Peyer's patch (tissue), 4 donors: ENCODE data around the gene LTBP3. TPM values are rescaled to one million over a fixed set of nuclear protein-coding genes. Genes with fewer than 3 reads are reported as not detected.
A peak's percentile ranks its signal among the peaks of the same experiment; 100 is the strongest.

Experiments used
- DNase-seq, 3 donors: peaks; one replicate each; pipeline ENCODE4 v3.0.0-alpha.2; 2017 to 2019
- H3K27ac ChIP-seq, 4 donors: fragments of 200-600 bp; sonication (generic); one replicate each; pipeline ENCODE4 v1.5.1; 2016 to 2019
- H3K27me3 ChIP-seq, 2 donors: fragments of 200-600 bp; sonication (generic); one replicate each; pipeline ENCODE4 v1.5.1; 2019
- H3K36me3 ChIP-seq, 3 donors: fragments of 200-600 bp; sonication (generic); one replicate each; pipeline ENCODE4 v1.5.1; 2016 to 2019
- H3K4me1 ChIP-seq, 4 donors: fragments of 200-600 bp; sonication (generic); one replicate each; pipeline ENCODE4 v1.5.1; 2016 to 2019
- H3K4me3 ChIP-seq, 4 donors: fragments of 200-600 bp; sonication (generic); 1 replicate in 3 of 4; 2 replicates in 1 of 4; pipeline ENCODE4 v1.5.1; 2016 to 2019; ENCODE audit warnings: mild to moderate bottlenecking in 1 of 4
- H3K9me3 ChIP-seq, 4 donors: fragments of 200-600 bp; sonication (generic); one replicate each; pipeline ENCODE4 v1.5.1; 2016 to 2019; ENCODE audit warnings: mild to moderate bottlenecking in 1 of 4
- POLR2A ChIP-seq, 2 donors: fragments of 450-650 bp; IDR thresholded peaks; one replicate each; pipeline ENCODE4 v1.5.1; 2017; ENCODE audit warnings: antibody characterized with exemption in 2 of 2, mild to moderate bottlenecking in 2 of 2, moderate library complexity in 2 of 2
- total RNA-seq, 4 donors: library from RNA; depleted of rRNA; stranded (reverse); fragments of >200 nt; gene quantifications; one replicate each; pipeline ENCODE4 v1.1.0, GENCODE V29; 2016
- TF ChIP-seq, protein P1 (sequence below), 6 experiments: fragments of 450-650 bp in 4 of 6; fragments of 200-600 bp in 2 of 6; sonication (generic) in 1 of 6; IDR thresholded peaks; one replicate each; pipeline ENCODE4 v1.5.1; 2017 to 2019; ENCODE audit warnings: antibody characterized with exemption in 6 of 6, mild to moderate bottlenecking in 3 of 6, moderate library complexity in 1 of 6

The LTBP3 gene
- total RNA-seq, 4 donors from 2014 or later = 42.0 to 150 (median 88.3) TPM

DNA sequence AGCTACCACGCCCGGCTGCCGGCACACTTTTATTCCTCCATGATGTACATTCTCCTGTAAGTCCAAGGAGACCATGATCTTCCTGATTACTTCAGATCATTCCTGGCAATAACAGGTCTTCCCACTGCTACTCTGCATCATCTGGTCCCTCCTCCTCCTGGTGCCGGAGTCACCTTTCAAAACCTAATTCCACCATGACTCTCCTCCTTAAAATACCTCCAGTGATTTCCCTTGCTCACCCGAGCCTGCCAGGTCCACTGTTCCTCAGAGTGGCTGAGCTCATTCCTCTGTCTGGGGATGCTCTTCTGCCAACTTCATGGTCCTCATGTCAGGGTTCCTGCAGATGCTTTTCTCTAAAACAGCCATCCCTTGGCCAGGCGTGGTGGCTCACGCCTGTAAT lies 3.9 kb upstream of the LTBP3 start:
- H3K27me3 ChIP-seq = no peaks in the 10 kb centered on the region
- no peak overlapping the region for H3K4me3 ChIP-seq
- H3K4me1 ChIP-seq = peaks cover 5 to 48% (median 10%) of the 10 kb centered on the region in 4 donors
- no peaks in the 10 kb centered on the region for H3K36me3 ChIP-seq
- no peaks in the 10 kb centered on the region for H3K9me3 ChIP-seq
- TF ChIP-seq, protein P1, sequence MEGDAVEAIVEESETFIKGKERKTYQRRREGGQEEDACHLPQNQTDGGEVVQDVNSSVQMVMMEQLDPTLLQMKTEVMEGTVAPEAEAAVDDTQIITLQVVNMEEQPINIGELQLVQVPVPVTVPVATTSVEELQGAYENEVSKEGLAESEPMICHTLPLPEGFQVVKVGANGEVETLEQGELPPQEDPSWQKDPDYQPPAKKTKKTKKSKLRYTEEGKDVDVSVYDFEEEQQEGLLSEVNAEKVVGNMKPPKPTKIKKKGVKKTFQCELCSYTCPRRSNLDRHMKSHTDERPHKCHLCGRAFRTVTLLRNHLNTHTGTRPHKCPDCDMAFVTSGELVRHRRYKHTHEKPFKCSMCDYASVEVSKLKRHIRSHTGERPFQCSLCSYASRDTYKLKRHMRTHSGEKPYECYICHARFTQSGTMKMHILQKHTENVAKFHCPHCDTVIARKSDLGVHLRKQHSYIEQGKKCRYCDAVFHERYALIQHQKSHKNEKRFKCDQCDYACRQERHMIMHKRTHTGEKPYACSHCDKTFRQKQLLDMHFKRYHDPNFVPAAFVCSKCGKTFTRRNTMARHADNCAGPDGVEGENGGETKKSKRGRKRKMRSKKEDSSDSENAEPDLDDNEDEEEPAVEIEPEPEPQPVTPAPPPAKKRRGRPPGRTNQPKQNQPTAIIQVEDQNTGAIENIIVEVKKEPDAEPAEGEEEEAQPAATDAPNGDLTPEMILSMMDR (IDR thresholded peaks at IDR 0.05) = no peak
- TF ChIP-seq POLR2A (IDR thresholded peaks at IDR 0.05) = no peak
- H3K27ac ChIP-seq = no peak overlapping the region
- DNase-seq = no peak

DNA sequence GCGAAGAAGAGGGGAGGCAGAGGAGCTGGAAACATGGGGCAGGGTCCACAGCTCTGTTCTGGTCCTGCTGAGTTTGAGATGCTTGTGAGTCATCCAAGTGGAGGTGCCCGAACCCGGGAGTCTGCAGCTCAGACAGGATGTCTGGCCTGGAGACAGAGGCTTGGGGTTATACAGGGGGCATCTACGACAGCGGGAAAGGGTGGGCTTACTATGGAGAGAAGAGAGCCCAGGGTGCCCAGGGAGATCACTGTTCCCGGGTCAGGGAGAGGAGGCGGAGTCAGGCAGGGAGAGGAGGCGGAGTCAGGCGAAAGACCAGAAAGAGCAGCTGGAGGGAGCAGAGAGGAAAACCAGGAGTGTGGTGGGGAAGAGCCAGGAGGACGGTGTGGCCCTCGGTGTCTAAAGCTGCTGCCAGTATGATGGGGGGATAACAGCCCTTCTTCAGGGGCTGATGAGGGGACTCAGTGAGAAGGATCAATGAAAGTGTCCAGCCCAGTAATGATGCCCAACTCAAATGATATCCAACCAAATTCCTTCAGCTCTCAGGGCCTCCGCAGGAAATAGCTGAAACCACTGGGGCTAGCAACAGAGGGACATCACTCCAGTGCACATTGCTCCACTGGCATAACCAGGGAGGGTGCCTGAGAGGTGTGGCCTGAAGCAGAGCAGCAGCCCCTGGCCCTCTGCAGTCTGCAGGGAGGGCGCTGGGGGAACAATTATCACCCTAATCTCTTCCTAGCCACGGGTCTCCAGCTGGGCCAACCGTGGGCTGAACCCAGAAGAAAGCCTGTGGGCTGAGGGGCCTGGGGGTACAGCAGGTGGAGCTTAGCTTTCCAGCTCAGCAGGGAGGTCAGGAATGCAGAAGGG lies 2.6 kb upstream of the LTBP3 start:
- DNase-seq = no peak

DNA sequence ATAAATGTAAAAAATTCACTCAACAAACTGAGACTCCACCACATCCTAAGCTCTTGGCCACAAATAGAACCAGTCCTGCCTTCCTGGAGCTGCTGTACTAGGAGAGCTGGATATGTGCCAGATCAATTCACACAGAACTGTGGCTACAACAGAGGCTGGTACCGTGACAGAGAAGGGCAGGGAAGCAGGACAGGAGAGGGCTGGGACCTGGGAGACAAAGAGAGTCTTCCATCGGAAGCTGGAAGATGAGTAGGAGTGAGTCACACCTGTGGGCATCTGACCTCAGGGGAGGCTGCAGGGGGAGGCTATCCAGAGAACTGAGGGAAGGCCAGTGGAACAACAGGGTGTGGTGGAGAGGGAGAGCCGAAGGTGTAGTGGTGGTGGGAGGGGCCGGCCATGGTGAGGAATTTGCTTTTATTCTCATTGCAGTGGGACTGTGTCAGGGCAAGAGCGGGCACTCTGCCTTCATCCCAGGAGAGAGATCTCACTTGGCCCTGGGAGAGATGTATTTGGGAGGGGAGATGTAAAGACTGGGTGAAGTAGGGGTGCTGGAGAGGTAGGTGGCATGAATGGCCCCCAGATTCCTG lies 1.9 kb upstream of the LTBP3 start:
- H3K27me3 ChIP-seq = no peaks in the 10 kb centered on the region
- H3K9me3 ChIP-seq = no peaks in the 10 kb centered on the region
- no peak overlapping the region for H3K4me3 ChIP-seq
- H3K36me3 ChIP-seq = no peaks in the 10 kb centered on the region
- H3K27ac ChIP-seq = peak overlapping the region; percentile 56 to 90 (median 88)
- peaks cover 5 to 58% (median 8%) of the 10 kb centered on the region in 4 donors for H3K4me1 ChIP-seq
- TF ChIP-seq POLR2A (IDR thresholded peaks at IDR 0.05) = no peak
- TF ChIP-seq, protein P1 (IDR thresholded peaks at IDR 0.05) = no peak
- peak in 1 of 3 donors; percentile 52 for DNase-seq

More for the DNA sequence above, 2.6 kb upstream of the LTBP3 start:
- H3K4me3 ChIP-seq = no peak overlapping the region
- H3K9me3 ChIP-seq = no peaks in the 10 kb centered on the region
- H3K27me3 ChIP-seq = no peaks in the 10 kb centered on the region
- no peaks in the 10 kb centered on the region for H3K36me3 ChIP-seq
- no peak for TF ChIP-seq POLR2A (IDR thresholded peaks at IDR 0.05)
- TF ChIP-seq, protein P1 (IDR thresholded peaks at IDR 0.05) = no peak
- peaks cover 5 to 51% (median 8%) of the 10 kb centered on the region in 4 donors for H3K4me1 ChIP-seq
- peak overlapping the region in 3 of 4 donors; percentile 25 to 89 (median 56) for H3K27ac ChIP-seq

DNA sequence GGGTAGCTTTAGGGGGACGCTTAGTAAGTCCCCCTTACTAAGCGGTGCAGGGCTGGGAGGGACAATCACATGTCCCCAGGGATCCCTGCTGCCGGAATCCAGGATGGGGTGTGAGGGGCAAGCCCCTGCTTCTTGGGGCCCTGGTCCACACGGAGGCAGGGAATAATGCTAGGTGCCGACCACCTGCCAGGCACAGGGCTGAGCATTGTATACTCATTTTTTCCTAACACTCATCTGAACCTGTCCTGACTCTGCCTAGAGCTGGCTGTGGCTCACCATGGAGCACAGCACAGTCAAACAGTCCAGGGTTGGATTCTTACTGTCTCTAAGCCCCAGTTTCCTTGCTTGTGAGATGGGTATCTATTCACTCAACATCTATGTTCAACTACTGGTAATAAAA lies 1.4 kb upstream of the LTBP3 start:
- Histone ChIP-seq H3K27ac (peak overlapping the region; percentile 87 to 90 (median 88)), H3K9me3 (no peaks in the 10 kb centered on the region), H3K4me1 (peaks cover 5 to 63% (median 8%) of the 10 kb centered on the region in 4 donors), H3K27me3 (no peaks in the 10 kb centered on the region), H3K36me3 (no peaks in the 10 kb centered on the region), H3K4me3 (no peak overlapping the region)
- TF ChIP-seq, protein P1 (IDR thresholded peaks at IDR 0.05) = no peak
- no peak for TF ChIP-seq POLR2A (IDR thresholded peaks at IDR 0.05)
- no peak for DNase-seq

DNA sequence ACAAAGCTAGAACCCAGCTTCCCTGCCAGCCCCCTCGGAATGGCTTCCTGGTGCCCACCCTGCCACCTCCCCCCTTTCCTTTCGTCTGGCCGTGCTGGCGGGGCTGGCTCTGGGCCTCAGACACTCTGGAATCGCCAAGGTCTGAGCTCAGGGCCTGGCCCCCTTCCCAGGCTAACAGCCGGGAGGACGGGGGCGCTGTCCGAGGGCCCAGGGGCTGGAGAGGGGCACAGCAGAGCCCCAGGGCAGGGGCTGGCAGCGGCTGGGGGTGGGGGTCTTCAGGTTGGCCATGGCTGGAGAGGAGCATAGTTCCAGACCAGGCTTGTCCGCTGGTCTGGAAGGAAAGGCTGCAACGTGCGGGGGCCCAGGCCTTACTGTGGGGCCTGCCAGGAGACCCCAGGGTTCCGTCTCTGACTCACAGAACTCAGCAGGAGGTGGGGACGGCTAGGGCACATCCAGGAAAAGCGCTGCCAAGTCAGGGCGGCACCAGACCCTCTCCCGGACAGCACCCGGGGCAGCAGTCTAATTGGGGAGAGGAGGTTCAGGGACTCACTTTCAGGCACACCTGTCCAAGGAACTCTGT lies 861 bp upstream of the LTBP3 start:
- H3K4me1 ChIP-seq = peaks cover 5 to 64% (median 8%) of the 10 kb centered on the region in 4 donors
- peak overlapping the region; percentile 48 to 74 (median 62) for H3K4me3 ChIP-seq
- no peak for TF ChIP-seq POLR2A (IDR thresholded peaks at IDR 0.05)
- TF ChIP-seq, protein P1 (IDR thresholded peaks at IDR 0.05) = no peak
- H3K27ac ChIP-seq = peak overlapping the region; percentile 87 to 90 (median 88)
- no peaks in the 10 kb centered on the region for H3K36me3 ChIP-seq
- H3K27me3 ChIP-seq = no peaks in the 10 kb centered on the region
- DNase-seq = no peak
- no peaks in the 10 kb centered on the region for H3K9me3 ChIP-seq
